Naive thymus-derived CD4-positive, alpha-beta T cell (primary cell): ENCODE results near the gene SYT9. TPM values are rescaled to one million over a fixed set of nuclear protein-coding genes. Genes with fewer than 3 reads are reported as not detected.

Source experiments
- ATAC-seq: fragments of 150-1000 bp; cut with Tn5 transposase; 2 replicates; pipeline ENCODE4 v1.10.0; 2021; ENCODE audit warnings: mild to moderate bottlenecking, moderate library complexity
- CTCF ChIA-PET: fragments of 350-600 bp; sonication (Branson Sonifier 250); formaldehyde crosslinking; loops from one replicate; lab custom pipeline; 2021; ENCODE audit warnings: antibody characterized with exemption; lab: Charles Lee
- POLR2A ChIA-PET: fragments of 350-600 bp; sonication (Branson Sonifier 250); formaldehyde crosslinking; loops from one replicate; lab custom pipeline; 2021; ENCODE audit warnings: antibody characterized with exemption, inconsistent platforms; lab: Charles Lee
- DNase-seq, 9 donors: peaks; one replicate each; pipeline versions ENCODE4 v3.0.0 to v3.0.0-alpha.2; 2020 to 2022; ENCODE audit warnings: mixed read lengths in 1 of 9
- H3K27ac ChIP-seq: one replicate; pipeline ENCODE4 v1.7.0; 2013; ENCODE audit warnings: mild to moderate bottlenecking, low read depth, low read length, moderate library complexity
- H3K27me3 ChIP-seq, 2 donors: one replicate each; pipeline ENCODE4 v1.7.0; 2013; ENCODE audit warnings: low read length in 2 of 2, mild to moderate bottlenecking in 2 of 2, moderate library complexity in 2 of 2; ENCODE audit not compliant: control insufficient read depth in 2 of 2, insufficient read depth in 2 of 2
- H3K36me3 ChIP-seq, 3 experiments: 1 replicate in 2 of 3; 2 replicates in 1 of 3; pipeline ENCODE4 v1.7.0; 2013; ENCODE audit warnings: low read length in 3 of 3, mild to moderate bottlenecking in 3 of 3, moderate library complexity in 1 of 3; ENCODE audit not compliant: insufficient read depth in 3 of 3, control insufficient read depth in 2 of 3
- H3K4me1 ChIP-seq, 2 donors: one replicate each; pipeline ENCODE4 v1.7.0; 2013; ENCODE audit warnings: low read length in 2 of 2, mild to moderate bottlenecking in 2 of 2, moderate library complexity in 1 of 2; ENCODE audit not compliant: control insufficient read depth in 2 of 2, insufficient read depth in 2 of 2
- H3K4me3 ChIP-seq: 2 replicates; pipeline ENCODE4 v1.7.0; 2013; ENCODE audit warnings: mild to moderate bottlenecking, low read length
- H3K9me3 ChIP-seq, 3 experiments: 1 replicate in 2 of 3; 2 replicates in 1 of 3; pipeline ENCODE4 v1.7.0; 2013; ENCODE audit warnings: low read length in 3 of 3; ENCODE audit not compliant: control insufficient read depth in 2 of 3
- H3K27ac Mint-ChIP-seq, 9 donors: one replicate each; pipeline ENCODE4 v1.8.0; 2020 to 2022; ENCODE audit warnings: mixed read lengths in 9 of 9, mild to moderate bottlenecking in 8 of 9, moderate library complexity in 5 of 9, inconsistent platforms in 2 of 9
- H3K27me3 Mint-ChIP-seq, 5 donors: one replicate each; pipeline ENCODE4 v1.8.0; 2021 to 2022; ENCODE audit warnings: mixed read lengths in 5 of 5, mild to moderate bottlenecking in 1 of 5
- H3K36me3 Mint-ChIP-seq, 5 donors: one replicate each; pipeline ENCODE4 v1.8.0; 2020 to 2022; ENCODE audit warnings: mixed read lengths in 5 of 5, mild to moderate bottlenecking in 3 of 5, inconsistent platforms in 1 of 5
- H3K4me1 Mint-ChIP-seq, 7 donors: one replicate each; pipeline ENCODE4 v1.8.0; 2020 to 2022; ENCODE audit warnings: mixed read lengths in 7 of 7, mild to moderate bottlenecking in 3 of 7, inconsistent platforms in 1 of 7
- H3K4me3 Mint-ChIP-seq, 10 donors: one replicate each; pipeline ENCODE4 v1.8.0; 2020 to 2022; ENCODE audit warnings: mild to moderate bottlenecking in 10 of 10, mixed read lengths in 10 of 10, moderate library complexity in 6 of 10, inconsistent platforms in 2 of 10
- H3K9me3 Mint-ChIP-seq, 11 donors: one replicate each; pipeline ENCODE4 v1.8.0; 2020 to 2022; ENCODE audit warnings: mixed read lengths in 11 of 11, mild to moderate bottlenecking in 4 of 11, inconsistent platforms in 1 of 11, moderate library complexity in 1 of 11
- intact Hi-C, 2 donors: fragments of 100-400 bp; cut with micrococcal nuclease; formaldehyde crosslinking; loops; one replicate each; pipeline ENCODE4 v1.15.1; 2023
- polyA plus RNA-seq, 2 donors: library from polyadenylated mRNA; unstranded; fragments of 300-500 nt; fragmentation: Illumina TruSeq; gene quantifications; one replicate each; pipeline ENCODE4 v1.2.3, GENCODE V29; 2021
- total RNA-seq, 6 experiments: library from RNA in 5 of 6; stranded (reverse) in 5 of 6; gene quantifications; 1 replicate in 5 of 6; 2 replicates in 1 of 6; pipeline ENCODE4 v1.2.3 and lab custom pipeline; 2021 to 2026

The SYT9 gene
- total and polyA plus RNA-seq, 7 experiments from 2014 or later: 0.06 to 0.10 TPM; not detected in 5

GRCh38 chr11:7506243-7506642 is 254.5 kb downstream of the SYT9 start:
- Histone ChIP-seq H3K27ac (no peak overlapping the region), H3K9me3 (no peaks in the 10 kb centered on the region), H3K4me1 (no peaks in the 10 kb centered on the region), H3K4me3 (no peak overlapping the region), H3K27me3 (no peaks in the 10 kb centered on the region), H3K36me3 (no peaks in the 10 kb centered on the region)
- Mint-ChIP-seq H3K27ac (no peak overlapping the region), H3K4me3 (no peak overlapping the region), H3K36me3 (peaks cover 0 to 10% (median 0%) of the 10 kb centered on the region in 5 donors), H3K9me3 (no peaks in the 10 kb centered on the region), H3K4me1 (peaks cover 0 to 5% (median 3%) of the 10 kb centered on the region in 7 donors), H3K27me3 (no peaks in the 10 kb centered on the region)
- ATAC-seq: no peak
- intact Hi-C loops: no loop called here
- POLR2A ChIA-PET: no interaction called here
- no peak for DNase-seq
- CTCF ChIA-PET: no interaction called here

DNA sequence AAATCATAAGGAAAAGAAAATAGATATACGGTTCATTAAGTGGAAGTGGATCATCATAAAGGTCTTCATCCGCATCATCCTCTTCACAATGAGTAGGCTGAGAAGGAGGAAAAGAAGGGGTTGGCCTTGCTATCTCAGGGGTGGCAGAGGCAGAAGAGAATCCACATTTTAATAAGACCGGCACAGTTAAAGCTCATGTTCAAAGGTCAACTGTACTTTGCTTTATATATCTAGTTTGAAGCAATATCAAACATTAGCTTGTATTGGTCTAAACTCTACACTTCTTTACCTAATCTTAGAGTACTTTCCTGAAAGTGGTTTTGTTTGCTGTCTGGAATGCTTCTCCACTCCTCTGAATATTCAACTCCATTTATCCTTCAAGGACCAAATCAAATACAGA is 256.4 kb downstream of the SYT9 start:
- Histone ChIP-seq H3K4me3 (no peak overlapping the region), H3K9me3 (no peaks in the 10 kb centered on the region), H3K27ac (no peak overlapping the region), H3K4me1 (peaks cover 4 to 10% of the 10 kb centered on the region in 2 donors), H3K36me3 (no peaks in the 10 kb centered on the region), H3K27me3 (no peaks in the 10 kb centered on the region)
- H3K4me1 Mint-ChIP-seq: peaks cover 6 to 23% (median 19%) of the 10 kb centered on the region in 7 donors
- ATAC-seq (no peak), DNase-seq (no peak)
- H3K27ac Mint-ChIP-seq: no peak overlapping the region
- H3K27me3 Mint-ChIP-seq: peaks cover 0 to under 1% (median 0%) of the 10 kb centered on the region in 5 donors
- ChIA-PET POLR2A (no interaction called here), CTCF (interaction anchor here (0.6 to 1.3 kb wide), 2 partner anchors 27 to 1724 kb away, joined by 3 to 4 read pairs; no protein-coding TSS in a partner anchor)
- H3K4me3 Mint-ChIP-seq: no peak overlapping the region
- intact Hi-C loops: no loop called here
- peaks cover 0 to 10% (median 0%) of the 10 kb centered on the region in 5 donors for H3K36me3 Mint-ChIP-seq
- H3K9me3 Mint-ChIP-seq: no peaks in the 10 kb centered on the region

DNA sequence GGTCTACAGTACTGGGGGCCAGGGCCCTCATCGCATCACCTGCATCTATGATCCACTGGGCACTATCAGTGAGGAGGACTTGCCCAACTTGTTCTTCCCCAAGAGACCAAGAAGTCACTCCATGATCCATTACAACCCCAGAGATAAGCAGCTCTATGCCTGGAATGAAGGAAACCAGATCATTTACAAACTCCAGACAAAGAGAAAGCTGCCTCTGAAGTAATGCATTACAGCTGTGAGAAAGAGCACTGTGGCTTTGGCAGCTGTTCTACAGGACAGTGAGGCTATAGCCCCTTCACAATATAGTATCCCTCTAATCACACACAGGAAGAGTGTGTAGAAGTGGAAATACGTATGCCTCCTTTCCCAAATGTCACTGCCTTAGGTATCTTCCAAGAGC is 258.3 kb downstream of the SYT9 start:
- intact Hi-C loops: loop anchor here (5.0 to 10.0 kb wide), 7 partner anchors 37 to 1818 kb away; partner anchors contain the start of genes CNGA4 (in 1 of the 2), FHIP1B (in 1 of the 2), TAF10 (in 1 of the 2) and TPP1 (in 1 of the 2)
- peaks cover 4 to 17% of the 10 kb centered on the region in 2 donors for H3K4me1 ChIP-seq
- H3K9me3 ChIP-seq: no peaks in the 10 kb centered on the region
- ATAC-seq (no peak), DNase-seq (no peak)
- Mint-ChIP-seq H3K27me3 (peaks cover 0 to 10% (median 0%) of the 10 kb centered on the region in 5 donors), H3K4me1 (peaks cover 11 to 33% (median 24%) of the 10 kb centered on the region in 7 donors), H3K36me3 (peaks cover 0 to 10% (median 0%) of the 10 kb centered on the region in 5 donors), H3K9me3 (no peaks in the 10 kb centered on the region), H3K27ac (no peak overlapping the region), H3K4me3 (no peak overlapping the region)
- peaks cover 0 to 5% (median 0%) of the 10 kb centered on the region in 3 experiments for H3K36me3 ChIP-seq
- POLR2A ChIA-PET: interaction anchor here (1.0 to 7.1 kb wide), 2 partner anchors 14 to 21 kb away, joined by 3 to 45 read pairs; no protein-coding TSS in a partner anchor
- no peak overlapping the region for H3K4me3 ChIP-seq
- no peak overlapping the region for H3K27ac ChIP-seq
- no peaks in the 10 kb centered on the region for H3K27me3 ChIP-seq
- CTCF ChIA-PET: no interaction called here

- ChIA-PET POLR2A (interaction anchor here (4.5 to 7.1 kb wide), 2 partner anchors 13 to 20 kb away, joined by 24 to 45 read pairs; no protein-coding TSS in a partner anchor), CTCF (interaction anchor here (0.6 to 6.0 kb wide), 6 partner anchors 20 to 1152 kb away, joined by 3 to 50 read pairs (median 4); no protein-coding TSS in a partner anchor)
- Histone ChIP-seq H3K4me1 (peaks cover 4 to 30% of the 10 kb centered on the region in 2 donors), H3K27me3 (no peaks in the 10 kb centered on the region), H3K4me3 (no peak overlapping the region), H3K27ac (no peak overlapping the region), H3K9me3 (no peaks in the 10 kb centered on the region), H3K36me3 (peaks cover 0 to 5% (median 0%) of the 10 kb centered on the region in 3 experiments)
- H3K27me3 Mint-ChIP-seq: peaks cover 0 to 23% (median 0%) of the 10 kb centered on the region in 5 donors
- no peak for DNase-seq
- peak overlapping the region in 7 of 10 donors; percentile 9 to 98 (median 92) for H3K4me3 Mint-ChIP-seq
- H3K9me3 Mint-ChIP-seq: no peaks in the 10 kb centered on the region
- H3K36me3 Mint-ChIP-seq: peaks cover 0 to 8% (median 0%) of the 10 kb centered on the region in 5 donors
- H3K27ac Mint-ChIP-seq: peak overlapping the region in 4 of 9 donors; percentile 4 to 98 (median 92)
- no peak for ATAC-seq
- peaks cover 11 to 47% (median 39%) of the 10 kb centered on the region in 7 donors for H3K4me1 Mint-ChIP-seq
- intact Hi-C loops: loop anchor here (5.0 to 10.0 kb wide), 7 partner anchors 36 to 1819 kb away; partner anchors contain the start of genes CNGA4 (in 1 of the 2), FHIP1B (in 1 of the 2), TAF10 (in 1 of the 2) and TPP1 (in 1 of the 2)
Measured at GRCh38 chr11:7511401-7511800, 259.7 kb downstream of the SYT9 start.

DNA sequence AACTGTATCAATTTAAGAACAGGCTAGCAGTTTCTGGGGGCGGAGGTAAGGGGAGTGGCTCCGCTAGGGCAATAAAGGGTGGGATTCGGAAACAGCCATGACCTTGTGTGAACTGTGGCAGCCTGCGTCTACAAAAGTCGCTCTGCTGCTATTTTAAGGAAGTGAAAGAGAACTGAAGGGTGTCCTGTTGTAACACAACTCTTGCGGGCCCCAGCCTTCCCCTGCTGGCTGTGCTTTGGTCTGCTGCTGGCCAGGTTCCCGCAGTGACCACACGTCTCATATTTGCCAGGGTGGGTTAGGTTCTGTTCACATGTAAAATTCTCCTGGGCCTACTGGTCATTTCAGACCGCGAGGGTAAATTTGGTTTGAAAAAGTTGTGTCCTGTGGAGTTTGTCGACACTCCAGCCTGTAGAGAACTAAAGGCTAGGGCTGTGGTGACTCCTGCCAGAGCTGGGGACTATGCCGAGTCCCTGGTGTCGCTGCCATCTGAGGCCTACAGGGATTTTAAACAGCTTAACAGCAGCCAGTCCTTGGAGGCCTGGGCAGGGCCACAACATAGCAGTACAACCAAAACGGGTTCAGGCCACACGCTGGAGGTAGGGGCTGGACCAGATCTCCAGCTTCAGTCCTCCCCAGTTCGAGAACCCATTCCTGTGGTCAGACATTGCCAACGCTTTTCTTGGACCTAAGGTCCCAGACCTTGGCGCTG is 261.0 kb downstream of the SYT9 start:
- ChIA-PET CTCF (interaction anchor here (0.5 to 6.0 kb wide), 17 partner anchors 9 to 253 kb away, joined by 3 to 50 read pairs (median 4); partner anchors contain the start of gene OLFML1), POLR2A (interaction anchor here (0.9 to 7.1 kb wide), 7 partner anchors 11 to 34 kb away, joined by 3 to 45 read pairs (median 6); no protein-coding TSS in a partner anchor)
- no peaks in the 10 kb centered on the region for H3K9me3 ChIP-seq
- H3K27me3 ChIP-seq: no peaks in the 10 kb centered on the region
- peaks cover 0 to 5% (median 0%) of the 10 kb centered on the region in 3 experiments for H3K36me3 ChIP-seq
- H3K4me1 ChIP-seq: peaks cover 4 to 39% of the 10 kb centered on the region in 2 donors
- peak overlapping the region; percentile 91 for H3K27ac ChIP-seq
- Mint-ChIP-seq H3K4me1 (peaks cover 11 to 60% (median 46%) of the 10 kb centered on the region in 7 donors), H3K4me3 (peak overlapping the region; percentile 92 to 98 (median 95)), H3K36me3 (peaks cover 0 to 10% (median 0%) of the 10 kb centered on the region in 5 donors), H3K27me3 (peaks cover 0 to 23% (median 0%) of the 10 kb centered on the region in 5 donors), H3K9me3 (no peaks in the 10 kb centered on the region), H3K27ac (peak overlapping the region in 8 of 9 donors; percentile 86 to 98 (median 96))
- intact Hi-C loops: loop anchor here (1.0 to 10.0 kb wide), 21 partner anchors 15 to 1820 kb away; partner anchors contain the start of genes EIF3F (in 2 of the 2), FHIP1B (in 2 of the 2), ARFIP2 (in 1 of the 2) and CNGA4 (in 1 of the 2)
- ATAC-seq (peak; percentile 41), DNase-seq (peak in 7 of 9 donors; percentile 20 to 45 (median 36))
- peak overlapping the region; percentile 94 for H3K4me3 ChIP-seq
